ENCODE data around the gene CERS4. TPM values are rescaled to one million over a fixed set of nuclear protein-coding genes. Genes with fewer than 3 reads are reported as not detected.

The CERS4 gene
- total and polyA plus RNA-seq, 8 donors = 36.8 to 59.1 (median 48.6) TPM

GRCh38 chr19:8239528-8240273, 30.5 kb downstream of the CERS4 start:
- no peak for TF ChIP-seq CTCF (IDR thresholded peaks at IDR 0.05)
- H3K27ac ChIP-seq = peak overlapping the region; percentile 18 to 49
- intact Hi-C loops (cut with DNase I) = no loop called here

GRCh38 chr19:8240274-8241229, 31.4 kb downstream of the CERS4 start:
- H3K4me1 ChIP-seq = peaks cover 13 to 24% of the 10 kb centered on the region in 2 donors
- H3K27me3 ChIP-seq = no peaks in the 10 kb centered on the region
- no peak overlapping the region for H3K4me3 ChIP-seq
- peaks cover 0 to 15% of the 10 kb centered on the region in 2 donors for H3K9me3 ChIP-seq
- peak; percentile 77 to 94 (median 92) for DNase-seq
- intact Hi-C loops (cut with DNase I) = no loop called here
- H3K27ac ChIP-seq = peak overlapping the region; percentile 18 to 49
- peak; percentile 89 for ATAC-seq
- no peak for TF ChIP-seq CTCF (IDR thresholded peaks at IDR 0.05)
- no peaks in the 10 kb centered on the region for H3K36me3 ChIP-seq

More at GRCh38 chr19:8239528-8240273, 30.5 kb downstream of the CERS4 start:
- no peak for DNase-seq
- ATAC-seq = peak; percentile 2
- H3K4me3 ChIP-seq = no peak overlapping the region
- peaks cover 0 to 15% of the 10 kb centered on the region in 2 donors for H3K9me3 ChIP-seq
- no peaks in the 10 kb centered on the region for H3K27me3 ChIP-seq
- H3K4me1 ChIP-seq = peaks cover 13 to 24% of the 10 kb centered on the region in 2 donors
- no peaks in the 10 kb centered on the region for H3K36me3 ChIP-seq

GRCh38 chr19:8241646-8242045, 32.5 kb downstream of the CERS4 start:
- Histone ChIP-seq H3K27me3 (no peaks in the 10 kb centered on the region), H3K4me3 (no peak overlapping the region), H3K4me1 (peaks cover 13 to 24% of the 10 kb centered on the region in 2 donors), H3K27ac (no peak overlapping the region), H3K9me3 (peaks cover 0 to 15% of the 10 kb centered on the region in 2 donors), H3K36me3 (no peaks in the 10 kb centered on the region)
- no peak for DNase-seq
- TF ChIP-seq CTCF (IDR thresholded peaks at IDR 0.05) = no peak
- no peak for ATAC-seq
- intact Hi-C loops (cut with DNase I) = no loop called here

GRCh38 chr19:8242211-8242821, 33.1 kb downstream of the CERS4 start:
- H3K36me3 ChIP-seq = no peaks in the 10 kb centered on the region
- peaks cover 0 to 15% of the 10 kb centered on the region in 2 donors for H3K9me3 ChIP-seq
- intact Hi-C loops (cut with DNase I) = no loop called here
- no peak for ATAC-seq
- peaks cover 13 to 24% of the 10 kb centered on the region in 2 donors for H3K4me1 ChIP-seq
- H3K27me3 ChIP-seq = no peaks in the 10 kb centered on the region
- no peak for TF ChIP-seq CTCF (IDR thresholded peaks at IDR 0.05)
- DNase-seq = no peak
- peak overlapping the region in 1 of 2 donors; percentile 11 for H3K27ac ChIP-seq
- no peak overlapping the region for H3K4me3 ChIP-seq

Measured in left lung (tissue), 10 donors.